Measurements from ENCODE around the gene THSD4. TPM values are rescaled to one million over a fixed set of nuclear protein-coding genes. Genes with fewer than 3 reads are reported as not detected.

Gene THSD4
- total RNA-seq, 1 experiment from 2014 or later, result 65.4 TPM

GRCh38 chr15:71128939-71129562 is 13.8 kb downstream of the THSD4 start:
- intact Hi-C loops (cut with micrococcal nuclease; ENCODE audit: unreplicated experiment), result no loop called here
- Histone ChIP-seq H3K27ac (ENCODE audit: low read length) (peak overlapping the region; percentile 70), H3K27me3 (ENCODE audit: control insufficient read depth, insufficient read depth, low read length) (no peaks in the 10 kb centered on the region), H3K9me3 (ENCODE audit: control insufficient read depth, insufficient read depth, low read depth, low read length) (no peaks in the 10 kb centered on the region), H3K4me3 (ENCODE audit: low read depth in 2 of 2, low read length in 2 of 2) (peak overlapping the region in 1 of 2 experiments; percentile 6; a peak in 1 of 4 replicates), H3K4me1 (ENCODE audit: control insufficient read depth, insufficient read depth, low read length) (peaks cover 50% of the 10 kb centered on the region), H3K36me3 (ENCODE audit: control insufficient read depth, insufficient read depth, low read length) (no peaks in the 10 kb centered on the region)
- CTCF ChIA-PET, result no interaction called here
- in situ Hi-C loops (cut with HindIII; ENCODE audit: low pct_unique_long_range_greater_than_20kb, low sequenced_read_pairs), result no loop called here
- DNase-seq (ENCODE audit: low read depth, low spot score), result no peak
- TF ChIP-seq POLR2AphosphoS5 (IDR thresholded peaks at IDR 0.05; ENCODE audit: low read depth, low read length), result no peak
- TF ChIP-seq TCF7L2 (IDR thresholded peaks at IDR 0.05; ENCODE audit: low read depth, low read length), result no peak
- TF ChIP-seq, protein P1, sequence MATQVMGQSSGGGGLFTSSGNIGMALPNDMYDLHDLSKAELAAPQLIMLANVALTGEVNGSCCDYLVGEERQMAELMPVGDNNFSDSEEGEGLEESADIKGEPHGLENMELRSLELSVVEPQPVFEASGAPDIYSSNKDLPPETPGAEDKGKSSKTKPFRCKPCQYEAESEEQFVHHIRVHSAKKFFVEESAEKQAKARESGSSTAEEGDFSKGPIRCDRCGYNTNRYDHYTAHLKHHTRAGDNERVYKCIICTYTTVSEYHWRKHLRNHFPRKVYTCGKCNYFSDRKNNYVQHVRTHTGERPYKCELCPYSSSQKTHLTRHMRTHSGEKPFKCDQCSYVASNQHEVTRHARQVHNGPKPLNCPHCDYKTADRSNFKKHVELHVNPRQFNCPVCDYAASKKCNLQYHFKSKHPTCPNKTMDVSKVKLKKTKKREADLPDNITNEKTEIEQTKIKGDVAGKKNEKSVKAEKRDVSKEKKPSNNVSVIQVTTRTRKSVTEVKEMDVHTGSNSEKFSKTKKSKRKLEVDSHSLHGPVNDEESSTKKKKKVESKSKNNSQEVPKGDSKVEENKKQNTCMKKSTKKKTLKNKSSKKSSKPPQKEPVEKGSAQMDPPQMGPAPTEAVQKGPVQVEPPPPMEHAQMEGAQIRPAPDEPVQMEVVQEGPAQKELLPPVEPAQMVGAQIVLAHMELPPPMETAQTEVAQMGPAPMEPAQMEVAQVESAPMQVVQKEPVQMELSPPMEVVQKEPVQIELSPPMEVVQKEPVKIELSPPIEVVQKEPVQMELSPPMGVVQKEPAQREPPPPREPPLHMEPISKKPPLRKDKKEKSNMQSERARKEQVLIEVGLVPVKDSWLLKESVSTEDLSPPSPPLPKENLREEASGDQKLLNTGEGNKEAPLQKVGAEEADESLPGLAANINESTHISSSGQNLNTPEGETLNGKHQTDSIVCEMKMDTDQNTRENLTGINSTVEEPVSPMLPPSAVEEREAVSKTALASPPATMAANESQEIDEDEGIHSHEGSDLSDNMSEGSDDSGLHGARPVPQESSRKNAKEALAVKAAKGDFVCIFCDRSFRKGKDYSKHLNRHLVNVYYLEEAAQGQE (IDR thresholded peaks at IDR 0.05; ENCODE audit: insufficient read depth in 1 of 2, low read depth in 2 of 2, low read length in 1 of 2), result no peak
- TF ChIP-seq SIN3A (IDR thresholded peaks at IDR 0.05; ENCODE audit: borderline replicate concordance, insufficient read depth, low read depth, low read length), result no peak
- TF ChIP-seq CTCF (IDR thresholded peaks at IDR 0.05), result no peak
- ATAC-seq, result peak; percentile 61
- POLR2A ChIA-PET, result no interaction called here
- BruUV-seq (replicated peaks), result no TSS peak

DNA sequence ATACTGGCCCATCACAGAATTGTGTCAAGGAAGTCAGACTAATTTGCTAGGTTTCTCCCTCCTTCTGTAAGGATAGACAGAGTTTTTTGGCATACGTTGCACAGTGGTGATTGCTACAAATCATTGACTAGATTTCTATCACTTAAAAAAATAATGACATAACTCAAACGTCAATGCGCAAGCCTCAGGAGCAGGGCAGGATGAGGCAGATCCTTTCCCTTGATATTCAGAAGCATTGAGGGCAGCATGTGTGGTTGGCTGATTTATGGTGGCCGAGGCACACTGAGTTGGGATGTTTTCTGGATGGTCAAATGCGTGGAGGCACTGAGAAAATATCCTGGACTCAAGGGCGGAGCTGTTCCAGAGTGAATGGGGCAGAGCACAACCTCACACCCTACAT is 14.4 kb downstream of the THSD4 start:
- BruUV-seq (replicated peaks), result no TSS peak
- Histone ChIP-seq H3K36me3 (ENCODE audit: control insufficient read depth, insufficient read depth, low read length) (no peaks in the 10 kb centered on the region), H3K27ac (ENCODE audit: low read length) (peak overlapping the region; percentile 70), H3K27me3 (ENCODE audit: control insufficient read depth, insufficient read depth, low read length) (no peaks in the 10 kb centered on the region), H3K4me3 (ENCODE audit: low read depth in 2 of 2, low read length in 2 of 2) (no peak overlapping the region), H3K9me3 (ENCODE audit: control insufficient read depth, insufficient read depth, low read depth, low read length) (no peaks in the 10 kb centered on the region), H3K4me1 (ENCODE audit: control insufficient read depth, insufficient read depth, low read length) (peaks cover 49% of the 10 kb centered on the region)
- ATAC-seq (peak; percentile 49; the same call in 1 of the 2 replicates), DNase-seq (ENCODE audit: low read depth, low spot score) (no peak)
- ChIA-PET POLR2A (no interaction called here), CTCF (no interaction called here)
- TF ChIP-seq, protein P1 (IDR thresholded peaks at IDR 0.05; ENCODE audit: insufficient read depth in 1 of 2, low read depth in 2 of 2, low read length in 1 of 2), result no peak
- no peak for TF ChIP-seq POLR2AphosphoS5 (IDR thresholded peaks at IDR 0.05; ENCODE audit: low read depth, low read length)
- TF ChIP-seq SIN3A (IDR thresholded peaks at IDR 0.05; ENCODE audit: borderline replicate concordance, insufficient read depth, low read depth, low read length), result no peak
- no peak for TF ChIP-seq CTCF (IDR thresholded peaks at IDR 0.05)
- TF ChIP-seq TCF7L2 (IDR thresholded peaks at IDR 0.05; ENCODE audit: low read depth, low read length), result no peak
- intact Hi-C loops (cut with micrococcal nuclease; ENCODE audit: unreplicated experiment), result no loop called here
- in situ Hi-C loops (cut with HindIII; ENCODE audit: low pct_unique_long_range_greater_than_20kb, low sequenced_read_pairs), result no loop called here
